K562 (cell line): Measurements from ENCODE around the gene CPT1C. TPM values are rescaled to one million over a fixed set of nuclear protein-coding genes. Genes with fewer than 3 reads are reported as not detected.
A peak's percentile ranks its signal among the peaks of the same experiment; 100 is the strongest.

Experiments
- ATAC-seq: fragments of 200-7000 bp; cut with Tn5 transposase; 3 replicates; pipeline ENCODE4 v1.9.1; 2020; ENCODE audit warnings: moderate library complexity
- BruUV-seq: library from RNA; stranded (reverse); fragments of 400-500 nt; replicated peaks from 2 replicates; lab custom pipeline; 2021; lab: Mats Ljungman, UMichigan
- CTCF ChIA-PET: fragments of 300-600 bp; formaldehyde crosslinking; extraction: SDS; loops from one replicate; lab custom pipeline; 2021; ENCODE audit warnings: low intra/inter-chr PET ratio; lab: Yijun Ruan, JAX
- POLR2A ChIA-PET: fragments of 300-600, 350-650 bp; sonication (Branson Sonifier 250); formaldehyde crosslinking; extraction: SDS; loops from one replicate; lab custom pipeline; 2021; ENCODE audit warnings: antibody characterized with exemption, inconsistent platforms; lab: Yijun Ruan, JAX
- DNase-seq, 4 experiments: peaks; one replicate each; pipeline versions ENCODE4 v3.0.0 to v3.0.0-alpha.2; 2011 to 2018; ENCODE audit warnings: low spot score in 3 of 4, mixed read lengths in 3 of 4; ENCODE audit errors: extremely low read depth in 1 of 4
- FAIRE-seq: peaks from 2 replicates; lab custom pipeline; 2011; peaks lifted over from hg19 to GRCh38; lab: Jason Lieb, UNC
- H2AFZ ChIP-seq: 2 replicates; pipeline ENCODE4 v1.6.0; 2011; ENCODE audit warnings: low read depth, low read length, control low read depth, inconsistent platforms
- H3K27ac ChIP-seq: fragments of 200-600 bp; 3 replicates; pipeline ENCODE4 v1.8.0; 2011; ENCODE audit warnings: low read depth, mild to moderate bottlenecking, control low read depth, inconsistent platforms, low read length, moderate library complexity, mixed read lengths; ENCODE audit errors: extremely low read depth
- H3K27me3 ChIP-seq, 2 experiments: fragments of 300-600 bp in 1 of 2; 2 replicates in 1 of 2; 3 replicates in 1 of 2; pipeline versions ENCODE4 v1.6.0 to v1.8.0; 2011; ENCODE audit warnings: inconsistent platforms in 2 of 2, low read length in 2 of 2, mild to moderate bottlenecking in 1 of 2, mixed read lengths in 1 of 2, moderate library complexity in 1 of 2; ENCODE audit not compliant: control insufficient read depth in 2 of 2, insufficient read depth in 2 of 2
- H3K36me3 ChIP-seq: fragments of 300-600 bp; 3 replicates; pipeline ENCODE4 v1.8.0; 2011; ENCODE audit warnings: mild to moderate bottlenecking, low read length, inconsistent platforms; ENCODE audit not compliant: control insufficient read depth, insufficient read depth
- H3K4me1 ChIP-seq, 2 experiments: fragments of 200-600 bp in 1 of 2; replicated peaks in 1 of 2; 2 replicates in 1 of 2; 3 replicates in 1 of 2; pipeline versions ENCODE4 v1.5.1 to v1.8.0; 2011; ENCODE audit warnings: inconsistent platforms in 2 of 2, low read length in 2 of 2, mild to moderate bottlenecking in 1 of 2, mixed read lengths in 1 of 2, moderate library complexity in 1 of 2; ENCODE audit not compliant: control insufficient read depth in 2 of 2, insufficient read depth in 2 of 2
- H3K4me2 ChIP-seq: 2 replicates; pipeline ENCODE4 v1.6.1; 2011; ENCODE audit warnings: low read length, control low read depth, inconsistent platforms, mixed read lengths; ENCODE audit not compliant: insufficient read depth
- H3K4me3 ChIP-seq: fragments of 200-600 bp; sonication (generic), shearing (Covaris generic); 2 replicates; pipeline ENCODE4 v1.5.1; 2016; ENCODE audit warnings: control low read depth, inconsistent platforms
- H3K79me2 ChIP-seq: fragments of 200-600 bp; 3 replicates; pipeline ENCODE4 v1.8.0; 2011; ENCODE audit warnings: low read length, inconsistent platforms; ENCODE audit not compliant: control insufficient read depth, insufficient read depth
- H3K9ac ChIP-seq, 2 experiments: 2 replicates each; pipeline versions ENCODE4 v1.6.0 to v1.6.1; 2011; ENCODE audit warnings: low read depth in 2 of 2, low read length in 2 of 2, control low read depth in 1 of 2, inconsistent platforms in 1 of 2, mild to moderate bottlenecking in 1 of 2, mixed read lengths in 1 of 2; ENCODE audit not compliant: insufficient read depth in 1 of 2
- H3K9me1 ChIP-seq: one replicate; pipeline ENCODE4 v1.6.0; 2011; ENCODE audit warnings: inconsistent platforms, mild to moderate bottlenecking, low read length, moderate library complexity; ENCODE audit not compliant: control insufficient read depth, insufficient read depth
- H3K9me3 ChIP-seq: replicated peaks from 2 replicates; pipeline ENCODE4 v1.5.1; 2011; ENCODE audit warnings: low read depth, low read length, inconsistent platforms; ENCODE audit not compliant: control insufficient read depth, insufficient read depth
- H4K20me1 ChIP-seq: replicated peaks from 2 replicates; pipeline ENCODE4 v1.6.1; 2011; ENCODE audit warnings: low read length, inconsistent platforms, mixed read lengths; ENCODE audit not compliant: control insufficient read depth, insufficient read depth
- POLR2G ChIP-seq: fragments of 200-400 bp; formaldehyde crosslinking; IDR thresholded peaks from 2 replicates; pipeline ENCODE4 v1.6.1; 2017; ENCODE audit warnings: low read depth, mild to moderate bottlenecking, antibody characterized with exemption, low read length, moderate library complexity
- RBFOX2 ChIP-seq: fragments of 200-400 bp; formaldehyde crosslinking; IDR thresholded peaks from 2 replicates; pipeline ENCODE4 v1.6.1; 2017; ENCODE audit warnings: low read depth, mild to moderate bottlenecking, low read length, moderate library complexity
- ZFX ChIP-seq: sonication (generic); formaldehyde crosslinking; IDR thresholded peaks from 2 replicates; pipeline ENCODE4 v1.8.0; 2022; ENCODE audit warnings: mild to moderate bottlenecking, missing genetic modification reagents, moderate library complexity
- ZNF133 ChIP-seq: fragments of 250-450 bp; sonication (Bioruptor Pico); IDR thresholded peaks from 2 replicates; pipeline ENCODE4 v1.4.0; 2020; ENCODE audit warnings: mild to moderate bottlenecking
- WGBS: fragments of 100-300 bp; shearing (Covaris generic); methylation state at CpG from one replicate; pipeline ENCODE4 v1.1.6; 2016; ENCODE audit warnings: low coverage, mixed read lengths; ENCODE audit not compliant: insufficient coverage; ENCODE audit errors: missing lambda C conversion rate; 5-methylcytosine and 5-hydroxymethylcytosine counted together
- in situ Hi-C: fragments of 300-500 bp; cut with MboI; formaldehyde crosslinking; loops from 4 replicates; pipeline ENCODE4 v1.15.0; 2018; ENCODE audit warnings: inconsistent platforms, mixed read lengths
- intact Hi-C: fragments of 100-400 bp; cut with micrococcal nuclease; formaldehyde crosslinking; loops from 2 replicates; pipeline ENCODE4 v1.14.2; 2022
- polyA plus RNA-seq, 8 experiments: library from polyadenylated mRNA; depleted of rRNA in 4 of 8; stranded (reverse) in 5 of 8; unstranded in 3 of 8; fragments of >200 nt; fragmentation: Nextera tagmentation in 2 of 8; fragmentation: Illumina TruSeq in 1 of 8; extraction: Ambion mirVana in 2 of 8; extraction: Trizol in 1 of 8; gene quantifications; 2 replicates each; pipeline versions ENCODE4 v1.2.1 to v1.2.3, GENCODE V29; 2011 to 2014; ENCODE audit warnings: inconsistent platforms in 1 of 8, missing spikeins in 1 of 8
- total RNA-seq, 7 experiments: library from RNA; depleted of rRNA in 6 of 7; stranded (reverse); fragments of >200 nt in 6 of 7; fragmentation: Illumina TruSeq in 2 of 7; extraction: Trizol in 2 of 7; gene quantifications; 2 replicates each; pipeline versions ENCODE4 v1.2.1 to v1.2.3, GENCODE V29; 2011 to 2021; ENCODE audit warnings: low replicate concordance in 1 of 7
- TF ChIP-seq, protein P1 (sequence below): sonication (generic); formaldehyde crosslinking; IDR thresholded peaks from 2 replicates; pipeline ENCODE4 v1.8.1; 2022; ENCODE audit warnings: missing genetic modification reagents

Gene CPT1C
- total and polyA plus RNA-seq, 9 of the 15 experiments (the other 6 are each of a cell fraction or from before 2014, with no cell fraction given), result 1.9 to 12.3 (median 3.0) TPM

DNA sequence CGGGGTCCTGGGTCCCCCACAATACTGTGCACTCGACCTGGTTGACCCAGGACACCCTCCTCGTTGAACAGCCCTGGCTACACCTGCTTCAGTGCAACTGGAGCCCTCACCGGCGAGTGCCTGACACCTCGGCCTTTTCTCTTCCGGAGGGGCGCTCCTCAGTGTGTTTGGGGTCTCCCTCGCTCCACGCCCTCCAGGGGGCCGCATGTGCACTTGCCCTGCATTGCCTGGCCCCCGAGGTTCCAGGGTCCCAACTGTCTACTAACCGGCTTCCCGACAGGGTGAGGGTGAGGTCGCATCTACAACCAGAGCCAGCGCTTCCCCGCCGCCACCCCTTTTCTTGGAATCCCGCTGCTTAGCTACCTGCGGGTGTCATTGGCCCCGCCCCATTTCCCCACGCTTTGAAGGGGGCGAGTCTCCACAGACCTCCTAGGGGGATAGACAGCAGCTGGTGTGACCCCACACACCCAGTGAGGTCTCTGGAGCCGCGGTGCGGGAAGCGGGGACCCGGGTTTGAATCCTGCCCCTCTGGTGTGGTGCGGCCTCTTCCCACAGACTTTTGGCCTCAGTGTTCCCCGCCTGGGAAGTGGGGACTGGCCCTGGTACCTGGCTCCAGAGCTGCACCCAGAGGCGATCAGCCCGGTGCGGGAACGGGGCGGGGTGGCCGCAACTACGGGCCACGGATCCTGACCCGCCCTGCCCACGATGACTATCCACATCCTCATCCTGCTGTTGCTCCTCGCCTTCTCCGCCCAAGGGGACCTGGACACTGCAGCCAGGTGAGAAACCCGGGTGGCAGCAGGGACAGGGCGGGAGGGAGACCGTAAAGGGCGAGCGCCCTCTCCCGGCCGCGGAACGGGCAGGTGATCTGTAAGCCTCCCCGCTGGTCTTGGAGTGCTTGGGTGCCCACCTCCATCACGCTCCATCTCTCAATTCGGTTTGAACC, 1.5 kb upstream of the CPT1C start, which contains the start of gene ADM5 (continued):
- no peak for TF ChIP-seq ZNF133 (CRISPR knock-in tag)

DNA sequence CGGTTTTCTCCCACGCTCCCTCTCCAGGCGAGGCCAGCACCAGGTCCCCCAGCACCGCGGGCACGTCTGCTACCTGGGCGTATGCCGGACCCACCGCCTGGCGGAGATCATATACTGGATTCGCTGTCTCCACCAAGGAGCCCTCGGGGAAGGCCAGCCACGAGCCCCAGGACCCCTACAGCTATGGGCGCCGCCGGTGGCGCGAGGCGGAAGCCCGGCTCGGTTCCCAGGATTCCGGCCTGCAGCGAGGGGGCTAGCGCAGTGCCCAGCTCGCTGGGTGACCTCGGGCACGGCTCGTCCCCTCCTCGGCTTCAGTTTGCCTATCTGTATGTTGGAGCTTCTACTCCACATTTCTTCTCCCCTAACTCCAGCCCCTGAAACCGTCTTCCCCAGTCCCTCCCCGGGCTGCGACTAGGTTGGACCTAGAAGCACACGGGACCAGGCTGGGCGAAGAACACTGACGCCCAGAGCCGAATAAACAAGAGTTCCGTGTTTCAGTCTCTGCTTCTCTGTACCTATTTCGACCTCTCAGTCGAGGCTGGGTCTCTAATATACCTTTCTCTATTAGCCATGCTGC, 749 bp upstream of the CPT1C start:
- no peak for FAIRE-seq
- Histone ChIP-seq H3K4me2 (no peak overlapping the region), H3K9ac (no peak overlapping the region), H3K27ac (no peak overlapping the region), H3K79me2 (no peaks in the 10 kb centered on the region), H3K4me3 (no peak overlapping the region), H2AFZ (no peak overlapping the region), H3K9me3 (no peaks in the 10 kb centered on the region), H3K4me1 (peaks cover 0 to 57% of the 10 kb centered on the region in 2 experiments; a peak in 2 of 5 replicates), H4K20me1 (no peaks in the 10 kb centered on the region), H3K27me3 (no peaks in the 10 kb centered on the region), H3K36me3 (peaks cover 42% of the 10 kb centered on the region; the same call in 2 of the 3 replicates)
- in situ Hi-C loops, result no loop called here
- WGBS, result 93% methylated on average over 27 of the region's 39 CpGs
- BruUV-seq, result no TSS peak
- no peak for DNase-seq
- ChIA-PET POLR2A (interaction anchor here (1.5 kb wide), 1 partner anchor 14 kb away, joined by 4 read pairs; no protein-coding TSS in a partner anchor), CTCF (no interaction called here)
- TF ChIP-seq RBFOX2, result peak; percentile 5; the same call in 1 of the 2 replicates
- peak; percentile 35 for TF ChIP-seq POLR2G
- TF ChIP-seq, protein P1, sequence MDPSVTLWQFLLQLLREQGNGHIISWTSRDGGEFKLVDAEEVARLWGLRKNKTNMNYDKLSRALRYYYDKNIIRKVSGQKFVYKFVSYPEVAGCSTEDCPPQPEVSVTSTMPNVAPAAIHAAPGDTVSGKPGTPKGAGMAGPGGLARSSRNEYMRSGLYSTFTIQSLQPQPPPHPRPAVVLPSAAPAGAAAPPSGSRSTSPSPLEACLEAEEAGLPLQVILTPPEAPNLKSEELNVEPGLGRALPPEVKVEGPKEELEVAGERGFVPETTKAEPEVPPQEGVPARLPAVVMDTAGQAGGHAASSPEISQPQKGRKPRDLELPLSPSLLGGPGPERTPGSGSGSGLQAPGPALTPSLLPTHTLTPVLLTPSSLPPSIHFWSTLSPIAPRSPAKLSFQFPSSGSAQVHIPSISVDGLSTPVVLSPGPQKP (CRISPR knock-in tag), result no peak
- no peak for TF ChIP-seq ZFX (CRISPR knock-in tag)
- TF ChIP-seq, all 486 proteins: peak for 2
- no peak for ATAC-seq
- H3K9me1 ChIP-seq, result no peaks in the 10 kb centered on the region
- intact Hi-C loops, result no loop called here
